ENCODE data around the gene NOL6. TPM values are rescaled to one million over a fixed set of nuclear protein-coding genes. Genes with fewer than 3 reads are reported as not detected.
A peak's percentile ranks its signal among the peaks of the same experiment; 100 is the strongest.

The NOL6 gene
- total RNA-seq, 1 donor from 2014 or later: 12.7 TPM

DNA sequence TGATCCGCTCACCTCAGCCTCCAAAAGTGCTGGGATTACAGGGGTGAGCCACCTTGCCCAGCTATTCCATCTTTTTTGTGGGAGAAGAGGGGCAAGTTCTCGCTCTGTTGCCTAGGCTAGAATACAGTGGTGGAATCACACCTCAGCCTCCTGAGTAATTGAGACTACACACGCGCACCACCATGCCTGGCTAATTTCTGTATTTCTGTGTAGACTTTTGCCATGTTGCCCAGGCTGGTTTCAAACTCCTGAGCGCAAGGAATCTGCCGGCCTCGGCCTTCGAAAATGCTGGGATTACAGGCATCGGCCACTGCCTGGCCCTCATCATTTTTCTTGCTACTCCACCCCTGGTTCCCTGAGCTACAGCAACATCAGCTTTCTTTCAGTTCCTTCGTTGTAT lies 2.8 kb upstream of the NOL6 start:
- intact Hi-C loops (cut with micrococcal nuclease): no loop called here
- peak; percentile 9 for DNase-seq
- no peak for ATAC-seq

DNA sequence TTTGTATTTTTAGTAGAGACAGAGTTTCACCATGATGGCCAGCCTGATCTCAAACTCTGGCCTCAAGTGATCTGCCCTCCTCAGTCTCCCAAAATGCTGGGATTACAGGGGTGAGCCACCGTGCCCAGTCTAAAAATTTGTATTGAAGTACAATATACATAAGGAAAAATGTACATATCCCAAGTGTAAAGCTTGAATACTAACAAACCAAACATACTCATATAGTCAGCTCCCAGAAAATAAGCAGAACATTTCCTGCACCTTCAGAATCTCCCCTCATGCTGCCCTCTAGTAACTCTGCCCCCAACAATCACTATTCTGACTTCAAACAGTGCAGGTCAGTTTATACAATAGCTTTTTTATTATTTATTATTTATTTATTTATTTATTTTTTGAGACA lies 1.6 kb upstream of the NOL6 start:
- no peak for ATAC-seq
- intact Hi-C loops (cut with micrococcal nuclease): no loop called here
- DNase-seq: no peak

DNA sequence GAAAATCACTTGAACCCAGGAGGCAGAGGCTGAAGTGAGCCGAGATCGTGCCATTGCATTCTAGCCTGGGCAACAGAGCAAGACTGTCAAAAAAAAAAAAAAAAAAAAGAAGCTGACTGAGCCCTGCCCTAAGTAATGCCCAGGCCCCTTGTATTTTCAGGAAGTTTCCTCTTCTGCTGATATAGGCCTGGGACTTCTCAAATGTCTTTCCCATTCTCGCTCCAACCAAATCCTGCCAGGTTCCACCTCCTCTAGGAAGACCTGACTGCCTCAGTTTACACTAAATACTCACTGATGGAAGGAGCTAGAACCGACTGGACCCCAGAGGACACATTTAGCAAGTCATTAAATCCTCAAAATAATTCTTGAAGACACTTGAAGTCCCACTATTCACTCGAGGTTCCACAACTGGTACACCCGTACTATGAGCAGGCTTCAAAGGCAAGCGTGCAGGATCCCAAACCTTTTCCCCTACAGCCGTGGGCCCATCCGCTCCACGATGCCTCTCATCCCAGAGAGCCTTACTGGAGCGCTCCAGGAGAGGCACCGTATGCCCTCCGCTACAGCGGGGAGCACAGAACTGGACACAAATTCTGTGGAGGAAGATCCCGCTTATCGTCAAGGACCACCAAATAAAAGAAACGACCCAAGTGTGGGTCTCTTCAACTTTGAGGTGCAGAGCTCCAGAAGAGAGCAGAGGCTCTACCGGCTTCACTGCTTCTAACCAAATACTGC lies 676 bp downstream of the NOL6 start:
- ATAC-seq (no peak), DNase-seq (peak; percentile 19)
- intact Hi-C loops (cut with micrococcal nuclease): no loop called here

DNA sequence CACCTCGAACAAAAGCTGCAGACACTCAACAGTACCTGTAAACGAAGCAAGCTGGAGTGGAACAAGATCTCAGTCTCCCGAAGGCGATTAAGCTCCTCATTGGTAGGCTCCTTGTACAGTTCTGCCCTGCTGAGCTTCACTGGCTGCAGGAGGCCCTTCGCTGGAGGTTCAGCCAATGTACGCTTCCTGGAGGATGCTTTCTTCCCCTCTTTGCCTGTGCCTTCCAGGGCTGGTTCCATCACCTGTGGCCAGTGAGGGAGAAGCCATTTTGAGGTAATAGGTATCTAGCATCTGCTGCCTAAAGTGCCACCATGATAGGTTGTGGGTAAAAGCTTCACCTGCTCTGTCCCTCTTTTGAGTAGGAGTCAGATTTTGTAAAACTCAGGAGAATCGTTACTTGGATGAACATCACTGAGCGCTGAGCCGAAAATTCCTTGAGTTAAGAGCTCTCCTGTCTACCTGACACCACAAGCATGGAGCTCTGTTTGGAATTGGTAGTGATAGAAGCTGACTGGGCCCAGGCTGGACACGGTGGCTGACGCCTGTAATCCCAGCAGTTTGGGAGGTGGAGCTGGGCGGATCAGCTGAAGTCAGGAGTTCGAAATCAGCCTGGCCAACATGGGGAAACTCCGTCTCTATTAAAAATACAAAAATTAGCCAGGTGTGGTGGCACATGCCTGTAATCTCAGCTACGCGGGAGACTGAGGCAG lies 1.4 kb downstream of the NOL6 start:
- DNase-seq: peak; percentile 11
- no peak for ATAC-seq
- intact Hi-C loops (cut with micrococcal nuclease): no loop called here

DNA sequence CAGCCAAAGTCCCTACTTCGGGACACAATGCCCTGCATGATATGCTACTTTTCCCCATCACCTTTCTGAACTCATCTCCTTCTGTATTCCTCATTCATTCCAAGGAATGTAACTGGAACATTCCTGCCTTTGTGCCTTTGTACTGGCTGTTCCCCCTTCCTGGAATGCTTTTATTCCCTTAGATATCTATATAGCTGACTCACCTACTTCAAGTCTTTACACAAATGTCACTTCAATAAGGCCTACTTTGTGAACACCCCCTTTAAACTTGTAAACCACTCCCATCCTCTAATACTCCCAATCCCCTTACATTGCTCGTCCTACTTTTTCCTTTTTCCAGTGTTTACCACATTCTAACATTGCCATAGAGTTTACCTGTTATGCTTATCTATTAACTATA lies 2.4 kb downstream of the NOL6 start:
- no peak for DNase-seq
- no peak for ATAC-seq
- intact Hi-C loops (cut with micrococcal nuclease): no loop called here

DNA sequence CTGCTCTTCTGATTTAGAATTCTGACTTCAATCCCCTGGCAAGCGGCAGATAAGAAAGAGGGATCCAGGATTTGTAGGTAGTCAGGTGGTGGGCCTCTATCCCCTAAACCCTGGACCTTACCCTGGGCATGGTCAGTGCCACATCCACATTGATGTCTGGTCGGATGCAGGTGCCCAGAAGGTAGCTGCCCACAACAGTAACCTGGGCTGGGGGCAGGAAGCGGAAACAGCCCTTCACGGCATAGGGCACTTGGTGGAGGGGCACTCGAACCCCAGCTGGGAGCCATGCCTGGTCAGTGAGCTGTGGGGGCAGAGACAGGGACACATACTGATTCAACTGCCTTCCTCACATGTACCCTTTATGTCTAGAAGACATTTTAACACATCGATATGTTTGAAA lies 3.8 kb downstream of the NOL6 start:
- ATAC-seq (no peak), DNase-seq (peak; percentile 2)
- intact Hi-C loops (cut with micrococcal nuclease): no loop called here

DNA sequence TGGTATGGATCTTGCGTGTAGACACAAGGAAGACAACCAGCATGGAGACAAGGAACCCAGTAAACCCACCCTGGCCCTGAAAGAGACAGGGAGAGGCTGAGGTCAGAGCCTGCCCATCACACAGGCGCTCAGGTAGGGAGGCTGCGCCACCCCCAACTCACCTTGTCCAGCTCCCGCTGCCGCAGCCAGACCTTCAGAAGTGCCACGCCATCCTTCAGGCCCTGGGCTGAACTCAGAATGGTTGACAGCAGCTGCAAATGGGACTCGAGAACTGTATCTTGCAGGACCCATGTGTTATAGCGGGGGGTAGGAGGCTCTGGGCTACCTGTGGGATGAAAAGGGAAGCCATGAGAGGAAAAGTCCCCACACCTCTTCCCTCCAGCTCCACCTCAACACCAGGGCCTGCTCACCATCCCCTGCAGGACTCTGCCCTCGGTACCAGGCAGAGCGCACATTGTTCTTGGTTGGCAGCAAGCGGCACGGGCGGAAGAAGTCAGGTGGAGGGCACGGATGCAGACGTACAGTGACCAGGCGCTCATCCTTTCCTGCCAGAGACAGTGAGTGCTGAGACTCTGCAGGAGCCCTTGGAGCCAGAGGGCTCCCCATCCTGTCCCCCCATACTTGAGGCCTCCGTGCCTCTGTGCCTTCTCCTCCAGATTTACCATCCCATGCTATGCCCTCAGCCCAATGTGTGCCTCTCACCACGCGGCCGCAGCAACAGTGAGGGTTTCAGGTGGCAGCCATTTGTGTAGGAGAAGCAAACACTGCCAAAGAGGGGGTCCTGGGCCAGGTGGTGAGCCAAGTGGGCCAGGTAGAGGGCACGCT lies 4.7 kb downstream of the NOL6 start:
- ATAC-seq (no peak), DNase-seq (peak; percentile 18)
- intact Hi-C loops (cut with micrococcal nuclease): no loop called here

DNA sequence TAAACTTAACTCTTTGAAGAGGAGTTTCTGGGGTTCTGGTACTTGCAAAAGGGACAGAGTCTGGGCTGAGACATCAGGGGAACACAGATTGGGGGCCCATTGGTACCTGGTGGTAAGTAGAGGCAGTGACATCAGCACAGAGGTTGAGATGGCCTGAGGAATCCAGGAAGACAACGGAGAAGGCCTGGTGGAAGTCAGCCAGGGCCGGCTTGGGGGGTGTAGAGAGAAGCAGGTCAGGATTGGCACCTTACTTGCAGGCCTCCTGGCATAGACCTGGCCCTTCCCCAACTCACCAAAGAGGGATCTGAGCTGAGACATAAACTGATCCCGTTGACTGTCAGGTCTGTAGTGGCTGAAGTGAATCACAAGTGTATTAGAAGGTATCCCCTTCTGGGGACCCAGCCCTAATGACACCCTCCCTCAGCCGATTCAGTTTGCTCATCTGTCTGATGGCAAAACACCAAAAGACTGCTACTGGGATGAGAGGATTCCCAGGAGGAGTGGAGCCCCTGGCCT lies 5.5 kb downstream of the NOL6 start:
- DNase-seq (peak; percentile 24), ATAC-seq (no peak)
- intact Hi-C loops (cut with micrococcal nuclease): no loop called here

DNA sequence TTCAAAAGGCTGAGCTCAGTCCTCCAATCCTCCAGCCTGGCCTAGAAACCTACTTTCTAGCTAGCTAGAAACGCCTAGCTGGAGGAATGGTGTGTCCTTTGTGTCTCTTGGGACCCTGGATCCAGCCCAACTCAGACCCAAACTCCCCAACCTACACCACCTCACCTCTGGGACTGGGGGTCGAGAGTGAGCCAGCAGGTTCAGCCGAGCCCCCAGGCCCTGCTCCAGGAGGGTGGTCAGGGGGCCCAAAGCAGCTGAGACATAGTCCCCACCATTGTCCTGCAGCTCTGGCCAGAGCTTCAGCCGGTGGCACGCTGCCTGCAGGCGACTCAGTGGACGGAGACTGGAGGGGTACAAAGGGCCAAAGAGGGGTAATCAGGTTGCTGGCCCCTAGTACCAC lies 6.2 kb downstream of the NOL6 start:
- ATAC-seq (no peak), DNase-seq (peak; percentile 14)
- intact Hi-C loops (cut with micrococcal nuclease): no loop called here

DNA sequence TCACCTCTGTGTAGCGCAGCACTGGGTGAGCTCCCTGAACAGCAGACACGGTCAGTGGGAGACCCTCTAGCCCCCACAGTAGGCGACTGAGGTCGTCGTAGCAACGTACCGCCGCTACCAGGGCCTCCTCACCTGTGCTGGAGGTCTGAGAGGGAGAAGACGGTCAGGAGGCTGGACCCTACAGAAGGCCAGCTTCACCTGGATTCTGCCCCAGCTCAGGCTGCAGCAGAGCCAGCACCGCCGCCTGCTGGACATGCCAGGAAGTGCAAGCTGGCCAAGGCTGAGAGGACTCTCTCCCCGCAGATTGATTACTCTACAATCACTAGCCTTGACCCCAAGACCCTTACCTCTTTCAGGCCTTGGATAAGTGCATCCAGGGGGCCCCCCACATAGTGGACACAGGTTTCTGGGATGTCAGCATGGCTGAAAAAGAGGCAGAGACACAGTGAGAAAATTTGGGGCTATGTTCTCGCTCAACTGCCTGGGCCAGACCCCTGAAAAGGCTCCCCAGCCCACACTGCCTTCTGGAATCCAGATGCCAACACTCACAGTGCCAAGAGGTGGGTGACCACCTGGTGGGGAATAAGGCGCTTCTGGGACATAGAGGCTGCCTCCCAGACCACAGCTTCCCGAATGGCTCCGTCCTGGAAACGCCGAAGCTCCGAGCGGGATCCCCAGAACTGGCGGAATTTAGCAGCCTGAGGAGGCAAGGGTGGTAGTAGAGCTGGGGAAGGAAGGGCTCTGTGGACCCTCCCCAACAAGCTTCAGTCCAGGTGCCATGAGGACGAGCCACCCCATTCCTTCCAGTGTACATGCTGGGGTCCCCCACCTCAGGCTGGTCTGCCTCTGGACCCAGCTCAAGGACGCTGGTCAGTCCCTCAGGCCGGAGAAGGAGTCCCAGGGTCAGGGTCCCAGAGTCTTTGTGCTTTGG lies 6.9 kb downstream of the NOL6 start:
- ATAC-seq (peak; percentile 66), DNase-seq (peak; percentile 80)
- intact Hi-C loops (cut with micrococcal nuclease): no loop called here

DNA sequence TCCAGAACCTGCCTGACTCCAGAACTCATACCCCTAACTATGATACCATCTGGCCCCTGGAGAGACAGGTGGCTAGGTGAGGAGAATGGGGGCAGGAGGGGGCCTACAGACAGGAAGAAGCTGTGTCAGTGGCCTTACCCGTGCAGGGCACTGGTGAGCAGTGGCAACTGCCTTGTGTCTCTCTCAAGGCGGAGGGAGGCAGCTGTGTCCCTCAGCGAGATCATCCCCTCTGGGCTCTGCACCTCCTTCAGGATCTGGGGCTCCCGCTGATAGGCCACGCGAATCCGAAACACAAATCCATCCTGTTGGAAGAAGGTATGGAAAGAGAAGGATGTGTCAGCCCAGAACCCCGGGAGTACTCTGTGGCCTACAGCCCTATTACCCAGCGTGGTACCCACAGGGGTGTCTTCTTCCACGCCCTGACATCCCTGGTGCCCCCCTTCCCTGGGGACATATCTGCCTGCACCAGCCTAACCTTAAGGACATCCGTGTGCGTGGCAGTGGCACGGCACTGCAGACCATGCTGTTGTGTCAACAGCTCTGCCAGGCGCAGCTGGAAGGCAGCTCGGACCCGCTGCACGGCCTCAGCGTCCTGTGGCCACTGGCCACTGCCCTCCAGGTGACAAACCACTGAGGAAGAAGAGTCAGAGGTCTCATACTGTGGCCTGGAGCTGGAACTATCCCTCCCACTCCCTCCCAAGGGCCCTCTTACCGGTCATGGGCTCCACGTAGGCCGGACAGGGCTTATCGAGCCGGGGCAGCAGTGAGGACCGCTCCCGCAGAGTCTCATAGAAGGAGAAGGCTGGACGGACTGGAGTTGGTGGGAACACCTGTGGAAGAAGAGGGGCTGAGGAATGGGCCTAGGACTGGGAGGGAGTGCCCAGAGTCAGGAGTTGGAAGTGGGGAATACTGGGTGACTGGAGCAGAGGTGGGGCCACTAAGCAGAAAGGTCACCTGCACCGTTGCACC lies 7.8 kb downstream of the NOL6 start:
- DNase-seq (peak; percentile 18), ATAC-seq (no peak)
- intact Hi-C loops (cut with micrococcal nuclease): no loop called here

DNA sequence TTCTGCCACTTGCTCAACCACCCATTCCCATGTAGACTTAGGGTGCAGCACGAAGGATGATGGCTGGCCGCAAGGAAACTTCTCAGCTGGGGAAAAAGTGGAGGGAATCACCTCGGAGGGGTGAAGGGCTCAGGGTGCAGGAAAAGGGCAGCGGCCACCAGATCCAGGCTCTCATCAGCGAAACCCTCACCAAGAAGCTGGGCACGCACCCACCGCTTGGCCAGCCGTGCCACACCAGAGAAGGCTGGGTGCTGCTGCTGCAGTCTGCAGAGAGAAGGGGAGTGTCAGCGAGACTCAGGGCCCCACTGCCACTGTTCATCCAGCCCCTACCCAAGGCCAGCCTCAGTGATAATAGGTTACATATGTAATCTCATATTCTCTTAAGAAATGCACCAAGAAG lies 8.6 kb downstream of the NOL6 start:
- DNase-seq: peak; percentile 8
- intact Hi-C loops (cut with micrococcal nuclease): no loop called here
- ATAC-seq: no peak

DNA sequence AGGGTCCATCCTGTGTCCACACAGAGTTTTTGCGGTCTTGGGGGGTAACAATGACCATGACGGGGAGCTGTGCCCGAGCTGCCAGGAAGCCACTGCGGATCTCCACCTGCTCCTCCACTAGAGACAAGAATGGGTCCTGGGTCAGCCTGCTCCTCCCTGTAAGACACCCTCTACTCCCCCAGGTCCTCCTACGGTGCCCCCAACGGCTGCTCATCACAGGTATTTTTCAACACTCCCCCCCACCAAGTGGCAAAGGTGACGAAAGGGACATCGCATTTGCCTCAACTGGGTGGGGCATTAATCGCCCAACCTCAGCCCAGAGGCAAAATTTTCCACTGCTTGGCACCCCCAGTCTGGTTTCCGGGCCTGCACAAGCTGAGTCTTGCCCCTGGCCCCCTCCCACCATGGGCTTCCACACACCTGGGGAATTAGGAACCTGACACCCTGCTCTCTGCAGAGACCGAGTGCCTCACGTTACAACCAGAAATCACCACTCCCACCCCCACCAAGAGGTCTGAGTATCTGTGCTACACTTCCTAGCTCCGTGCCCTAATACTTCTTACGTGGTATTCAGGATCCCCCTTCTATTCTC lies 9.6 kb downstream of the NOL6 start:
- no peak for DNase-seq
- intact Hi-C loops (cut with micrococcal nuclease): no loop called here

DNA sequence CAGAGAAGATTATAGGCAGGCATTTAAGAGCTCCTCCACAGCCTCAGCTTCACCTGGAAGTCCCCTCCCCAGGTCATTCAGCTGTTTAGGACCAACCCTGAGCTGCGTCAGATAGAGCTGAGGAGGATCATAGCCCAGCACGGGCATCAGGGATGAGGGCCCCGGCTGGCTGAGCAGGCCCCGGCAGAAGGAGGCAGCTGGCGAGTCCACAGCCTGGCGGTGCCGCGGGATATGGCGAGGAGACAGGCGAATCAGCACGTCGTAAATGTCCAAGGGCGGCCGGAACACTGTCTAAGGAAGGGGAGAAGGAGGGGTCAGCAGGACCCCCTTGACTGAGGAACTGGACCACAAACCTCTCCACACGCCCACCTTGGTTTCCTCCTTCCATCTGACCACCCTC lies 10.6 kb downstream of the NOL6 start:
- DNase-seq: no peak
- intact Hi-C loops (cut with micrococcal nuclease): no loop called here
- ATAC-seq: no peak

More for the DNA sequence above, 9.6 kb downstream of the NOL6 start:
- no peak for ATAC-seq

DNA sequence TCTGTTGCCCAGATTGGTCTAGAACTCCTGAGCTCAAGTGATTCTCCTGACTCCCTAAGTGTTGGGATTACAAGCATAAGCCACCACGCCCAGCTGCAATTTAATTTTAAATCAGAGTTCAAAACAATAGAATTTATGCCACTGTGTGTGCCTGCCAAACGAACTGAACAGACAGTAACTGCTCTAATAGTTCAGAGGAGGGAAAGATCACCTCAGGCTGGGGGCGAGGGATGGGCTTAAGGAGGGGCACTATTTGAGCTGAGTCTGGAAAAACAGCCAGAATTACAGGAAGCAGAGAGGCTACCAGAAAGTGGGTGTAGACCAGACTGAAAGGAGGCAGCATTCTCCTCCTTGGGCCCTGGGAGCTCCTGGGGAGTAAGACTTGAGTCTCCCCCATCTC lies 12.2 kb downstream of the NOL6 start:
- intact Hi-C loops (cut with micrococcal nuclease): no loop called here
- DNase-seq (no peak), ATAC-seq (no peak)

DNA sequence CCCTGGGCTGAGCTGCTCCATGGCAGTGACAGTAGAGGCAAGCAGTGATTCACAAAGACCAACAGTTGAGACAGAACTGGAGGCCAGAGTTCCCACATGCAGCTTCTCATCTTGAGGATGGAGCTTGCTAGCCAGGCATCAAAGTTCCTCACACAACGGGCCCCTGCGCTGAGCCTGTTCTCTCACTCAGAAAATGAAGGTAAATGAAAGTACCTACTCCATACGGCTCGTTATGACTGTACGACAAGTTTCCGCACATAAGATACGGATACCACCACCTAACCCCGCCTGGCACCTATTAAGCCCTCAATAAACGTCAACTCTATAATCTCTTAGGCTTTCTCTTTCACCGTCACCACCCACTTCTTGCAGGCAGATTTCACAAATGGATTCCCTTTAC lies 12.9 kb downstream of the NOL6 start:
- no peak for DNase-seq
- intact Hi-C loops (cut with micrococcal nuclease): no loop called here
- ATAC-seq: no peak

DNA sequence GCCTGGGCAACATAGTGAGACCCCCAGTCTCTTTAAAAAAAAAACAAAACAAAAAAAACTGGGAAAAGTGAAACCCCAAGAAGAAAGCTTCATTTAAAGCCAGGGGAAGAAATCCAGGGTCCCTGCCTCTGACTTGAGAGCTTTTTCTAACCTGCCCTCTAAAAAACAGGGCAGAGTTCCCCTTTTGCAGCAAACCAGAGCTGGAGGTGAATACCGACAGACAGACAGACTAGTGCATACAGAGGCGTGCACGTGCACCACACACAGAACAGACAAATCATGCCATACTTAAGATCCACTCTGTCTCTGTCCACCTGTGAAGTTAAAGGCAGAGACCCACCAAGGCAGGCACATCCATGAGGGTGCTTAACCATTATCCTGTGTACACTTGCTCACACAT lies 14.6 kb downstream of the NOL6 start:
- intact Hi-C loops (cut with micrococcal nuclease): no loop called here
- ATAC-seq: no peak
- DNase-seq: no peak
